Glutamatergic neuron (in vitro differentiated cells): ENCODE data around the gene DDX51. TPM values are rescaled to one million over a fixed set of nuclear protein-coding genes. Genes with fewer than 3 reads are reported as not detected.

ENCODE experiments used
- DNase-seq: peaks from one replicate; pipeline ENCODE4 v3.0.0; 2022
- H3K27ac Mint-ChIP-seq: one replicate; pipeline ENCODE4 v1.8.0; 2020; ENCODE audit warnings: mild to moderate bottlenecking, mixed read lengths, inconsistent platforms; ENCODE audit not compliant: unreplicated experiment
- H3K27me3 Mint-ChIP-seq: one replicate; pipeline ENCODE4 v1.8.0; 2020; ENCODE audit warnings: mild to moderate bottlenecking, moderate library complexity, mixed read lengths, inconsistent platforms; ENCODE audit not compliant: unreplicated experiment
- H3K36me3 Mint-ChIP-seq: one replicate; pipeline ENCODE4 v1.8.0; 2020; ENCODE audit warnings: mild to moderate bottlenecking, mixed read lengths, inconsistent platforms; ENCODE audit not compliant: unreplicated experiment
- H3K4me1 Mint-ChIP-seq: one replicate; pipeline ENCODE4 v1.8.0; 2020; ENCODE audit warnings: mild to moderate bottlenecking, low read depth, mixed read lengths, inconsistent platforms; ENCODE audit not compliant: unreplicated experiment
- H3K4me3 Mint-ChIP-seq: one replicate; pipeline ENCODE4 v1.8.0; 2020; ENCODE audit warnings: mild to moderate bottlenecking, mixed read lengths, inconsistent platforms; ENCODE audit not compliant: unreplicated experiment
- H3K9me3 Mint-ChIP-seq: one replicate; pipeline ENCODE4 v1.8.0; 2020; ENCODE audit warnings: mild to moderate bottlenecking, moderate library complexity, mixed read lengths, inconsistent platforms; ENCODE audit not compliant: unreplicated experiment
- total RNA-seq: library from RNA; stranded (reverse); fragmentation: NEBNext Ultra II Directional; extraction: Animal tissue kit (Norgen Biotek cat#: 25700); gene quantifications from one replicate; pipeline ENCODE4 v1.2.1, GENCODE V29; 2021; ENCODE audit not compliant: unreplicated experiment
- TF ChIP-seq, protein P1 (sequence below): fragments of 200-600 bp; sonication (generic); IDR thresholded peaks from one replicate; pipeline ENCODE4 v1.5.0; 2021; ENCODE audit not compliant: partially characterized antibody, unreplicated experiment

The DDX51 gene
- total RNA-seq, 1 donor from 2014 or later: 24.9 TPM

DNA sequence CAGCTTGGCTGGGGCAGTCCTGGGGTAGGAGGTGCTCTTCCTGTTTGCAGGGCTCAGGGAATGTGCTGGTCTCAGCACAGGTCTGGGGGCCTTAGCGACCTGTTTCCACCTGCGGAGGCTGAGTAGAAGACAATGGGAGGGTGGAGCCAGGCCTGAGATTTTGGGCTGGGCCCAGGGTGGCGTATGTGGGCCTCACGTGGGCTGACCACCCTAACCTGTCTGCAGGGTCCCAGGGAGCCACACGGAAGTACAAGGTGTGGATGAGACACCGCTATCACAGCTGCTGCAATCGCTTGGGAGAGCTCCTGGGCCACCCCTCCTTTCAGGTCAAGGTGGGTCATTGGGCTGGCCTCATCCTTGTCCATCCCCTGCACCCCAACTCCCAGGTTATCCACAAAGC, 1.2 kb upstream of the DDX51 start:
- no peak for DNase-seq
- H3K36me3 Mint-ChIP-seq: no peaks in the 10 kb centered on the region

DNA sequence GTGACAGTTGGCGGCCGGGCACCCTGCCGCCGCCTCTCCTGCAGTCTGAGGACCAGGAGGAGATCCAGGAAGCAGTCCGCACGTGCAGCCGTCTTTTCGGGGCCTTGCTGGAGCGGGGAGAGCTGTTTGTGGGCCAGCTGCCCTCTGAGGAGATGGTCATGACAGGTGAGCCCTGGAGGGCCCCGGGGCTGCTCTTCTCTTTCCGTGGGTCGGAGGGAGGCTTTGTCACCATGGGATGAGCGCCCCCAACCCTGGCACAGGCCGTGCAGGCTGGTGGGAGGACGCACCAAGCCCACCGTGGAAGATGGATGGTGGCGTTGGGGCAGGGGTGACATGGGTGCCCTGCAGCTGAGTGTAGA, 670 bp upstream of the DDX51 start:
- TF ChIP-seq, protein P1, sequence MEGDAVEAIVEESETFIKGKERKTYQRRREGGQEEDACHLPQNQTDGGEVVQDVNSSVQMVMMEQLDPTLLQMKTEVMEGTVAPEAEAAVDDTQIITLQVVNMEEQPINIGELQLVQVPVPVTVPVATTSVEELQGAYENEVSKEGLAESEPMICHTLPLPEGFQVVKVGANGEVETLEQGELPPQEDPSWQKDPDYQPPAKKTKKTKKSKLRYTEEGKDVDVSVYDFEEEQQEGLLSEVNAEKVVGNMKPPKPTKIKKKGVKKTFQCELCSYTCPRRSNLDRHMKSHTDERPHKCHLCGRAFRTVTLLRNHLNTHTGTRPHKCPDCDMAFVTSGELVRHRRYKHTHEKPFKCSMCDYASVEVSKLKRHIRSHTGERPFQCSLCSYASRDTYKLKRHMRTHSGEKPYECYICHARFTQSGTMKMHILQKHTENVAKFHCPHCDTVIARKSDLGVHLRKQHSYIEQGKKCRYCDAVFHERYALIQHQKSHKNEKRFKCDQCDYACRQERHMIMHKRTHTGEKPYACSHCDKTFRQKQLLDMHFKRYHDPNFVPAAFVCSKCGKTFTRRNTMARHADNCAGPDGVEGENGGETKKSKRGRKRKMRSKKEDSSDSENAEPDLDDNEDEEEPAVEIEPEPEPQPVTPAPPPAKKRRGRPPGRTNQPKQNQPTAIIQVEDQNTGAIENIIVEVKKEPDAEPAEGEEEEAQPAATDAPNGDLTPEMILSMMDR: no peak
- no peak for DNase-seq
- Mint-ChIP-seq H3K4me3 (peak overlapping the region; percentile 89), H3K27ac (peak overlapping the region; percentile 73), H3K27me3 (peaks cover 22% of the 10 kb centered on the region), H3K4me1 (peaks cover 5% of the 10 kb centered on the region), H3K36me3 (no peaks in the 10 kb centered on the region), H3K9me3 (peaks cover 13% of the 10 kb centered on the region)

More for the DNA sequence above, 1.2 kb upstream of the DDX51 start:
- peaks cover 5% of the 10 kb centered on the region for H3K4me1 Mint-ChIP-seq
- TF ChIP-seq, protein P1: no peak
- H3K4me3 Mint-ChIP-seq: peak overlapping the region; percentile 89
- peak overlapping the region; percentile 28 for H3K27ac Mint-ChIP-seq
- peaks cover 12% of the 10 kb centered on the region for H3K9me3 Mint-ChIP-seq
- H3K27me3 Mint-ChIP-seq: peaks cover 22% of the 10 kb centered on the region

DNA sequence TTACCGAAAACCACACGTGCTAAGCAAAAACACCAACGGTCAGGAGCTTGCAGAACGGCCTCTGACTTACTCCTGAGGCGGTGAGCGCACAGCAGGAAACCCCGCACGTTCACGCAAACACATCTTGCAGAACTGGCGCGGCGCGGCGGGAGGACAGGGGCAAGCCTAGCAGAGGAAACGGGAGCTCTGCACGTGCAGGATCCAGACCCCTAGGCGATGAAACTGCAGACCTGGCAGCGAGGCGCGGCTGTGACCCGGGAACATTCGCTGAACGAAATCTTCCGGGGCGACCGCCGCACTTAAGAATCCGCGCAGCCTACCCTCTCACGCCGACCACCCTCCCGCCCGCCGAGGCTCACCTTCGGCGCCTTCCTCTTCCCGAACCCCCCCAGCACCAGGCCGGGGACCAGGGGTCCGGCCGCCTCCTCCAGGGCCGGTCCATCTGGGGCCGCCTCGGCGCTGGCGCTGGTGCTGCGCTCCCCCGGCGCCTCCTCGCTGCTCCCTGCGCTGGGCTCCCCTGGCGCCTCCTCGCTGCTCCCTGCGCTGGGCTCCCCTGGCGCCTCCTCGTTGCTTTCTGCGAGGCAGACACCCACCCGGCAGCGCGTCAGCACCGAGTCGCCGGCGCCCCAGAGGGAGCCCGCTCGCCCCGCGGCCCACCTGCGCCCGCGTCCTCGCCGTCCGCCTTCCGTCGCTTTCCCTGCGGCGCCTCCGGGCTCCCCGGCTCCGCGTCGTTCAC, 615 bp downstream of the DDX51 start:
- Mint-ChIP-seq H3K27me3 (peaks cover 23% of the 10 kb centered on the region), H3K9me3 (peaks cover 17% of the 10 kb centered on the region), H3K36me3 (no peaks in the 10 kb centered on the region), H3K4me3 (peak overlapping the region; percentile 84), H3K27ac (peak overlapping the region; percentile 5), H3K4me1 (peaks cover 5% of the 10 kb centered on the region)
- TF ChIP-seq, protein P1: no peak
- DNase-seq: no peak

DNA sequence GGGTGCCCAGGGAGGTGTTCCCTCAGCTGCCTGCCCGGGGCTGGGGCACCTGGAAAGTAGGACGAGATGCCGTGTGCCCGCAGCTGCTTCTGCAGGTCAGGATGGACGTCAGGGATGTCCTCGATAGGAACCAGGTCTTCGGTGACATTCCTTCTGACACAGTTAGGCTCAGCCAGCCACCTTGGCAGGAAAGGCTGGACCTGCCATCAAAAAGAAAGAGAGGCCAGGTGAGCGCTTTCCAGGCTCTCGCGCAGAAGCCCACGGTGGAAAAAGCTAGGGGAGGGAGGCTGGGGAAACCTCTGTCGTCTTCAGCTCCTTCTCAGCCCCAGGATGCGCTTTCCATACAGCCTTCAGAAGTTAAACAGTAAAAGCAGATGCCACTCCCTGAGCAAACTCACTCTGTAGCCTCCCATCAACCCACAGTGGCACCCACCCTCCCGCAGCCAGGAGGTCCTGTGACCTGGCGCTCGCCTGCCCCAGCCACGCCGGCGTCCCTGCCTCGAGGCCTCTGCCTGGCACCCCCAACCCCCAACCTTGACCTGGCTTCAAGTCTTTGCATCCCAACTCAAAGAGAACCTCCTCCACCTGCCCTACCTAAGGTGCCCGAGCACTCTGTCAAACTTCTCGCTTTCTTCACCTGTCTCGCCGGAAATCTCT, 1.3 kb downstream of the DDX51 start:
- peaks cover 17% of the 10 kb centered on the region for H3K9me3 Mint-ChIP-seq
- TF ChIP-seq, protein P1: no peak
- H3K4me3 Mint-ChIP-seq: peak overlapping the region; percentile 84
- peak overlapping the region; percentile 5 for H3K27ac Mint-ChIP-seq
- peaks cover 22% of the 10 kb centered on the region for H3K27me3 Mint-ChIP-seq
- H3K36me3 Mint-ChIP-seq: no peaks in the 10 kb centered on the region
- H3K4me1 Mint-ChIP-seq: peaks cover 5% of the 10 kb centered on the region
- DNase-seq: no peak
